HL-60 (cell line): ENCODE measurements around the gene RPL10A.

ENCODE experiments used
- DNase-seq, 2 experiments: peaks; one replicate each; pipeline ENCODE4 v3.0.0-alpha.2; 2010 to 2020; ENCODE audit warnings: low read depth in 1 of 2, low spot score in 1 of 2
- H3K27ac ChIP-seq: fragments of 250-450 bp; sonication (Bioruptor Pico); replicated peaks from 2 replicates; pipeline ENCODE4 v1.5.1; 2020; ENCODE audit warnings: mild to moderate bottlenecking, moderate library complexity
- H3K27me3 ChIP-seq: fragments of 250-450 bp; sonication (Bioruptor Pico); 2 replicates; pipeline ENCODE4 v1.5.1; 2021; ENCODE audit warnings: mild to moderate bottlenecking, moderate library complexity; ENCODE audit not compliant: insufficient read depth, poor library complexity, severe bottlenecking
- H3K4me3 ChIP-seq: replicated peaks from 2 replicates; pipeline ENCODE4 v1.5.1; 2011; ENCODE audit warnings: mild to moderate bottlenecking, control low read depth, low read length; ENCODE audit not compliant: insufficient read depth
- CTCF ChIP-seq: IDR thresholded peaks from one replicate; pipeline ENCODE4 v1.5.1; 2011; ENCODE audit warnings: low read length, control low read depth, inconsistent platforms; ENCODE audit not compliant: insufficient read depth
- GABPA ChIP-seq: IDR thresholded peaks from 2 replicates; pipeline ENCODE4 v1.6.1; 2012; ENCODE audit warnings: low read depth
- POLR2AphosphoS5 ChIP-seq: IDR thresholded peaks from 2 replicates; pipeline ENCODE4 v1.6.1; 2012; ENCODE audit warnings: low read depth
- SPI1 ChIP-seq: IDR thresholded peaks from 2 replicates; pipeline ENCODE4 v1.6.1; 2012; ENCODE audit warnings: low read depth, mild to moderate bottlenecking, borderline replicate concordance
- TF ChIP-seq, protein P1 (sequence below): IDR thresholded peaks from 2 replicates; pipeline ENCODE4 v1.6.1; 2012; ENCODE audit warnings: low read depth; ENCODE audit not compliant: insufficient replicate concordance

RPL10A gene

DNA sequence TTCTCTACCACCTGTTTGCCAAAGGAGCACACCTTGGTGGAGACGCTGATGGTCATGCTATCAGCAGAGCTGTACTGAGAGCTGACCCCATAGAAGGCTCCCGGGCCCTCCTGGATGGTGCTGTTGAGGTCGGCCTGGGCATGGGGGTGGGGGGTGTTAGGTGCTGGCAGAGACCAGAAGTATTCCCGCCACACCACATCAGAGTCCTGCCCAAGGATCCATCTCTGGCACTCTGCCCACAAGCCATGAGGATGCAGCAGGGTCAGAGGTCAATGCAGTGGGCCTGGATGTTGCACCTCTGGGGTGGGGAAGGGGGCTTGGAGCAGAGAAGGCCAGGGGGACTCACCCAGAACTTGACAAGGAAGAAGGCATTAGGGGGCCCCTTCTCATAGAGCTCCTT lies 7.4 kb downstream of the RPL10A start:
- no peak for DNase-seq
- TF ChIP-seq GABPA (no peak), POLR2AphosphoS5 (no peak), SPI1 (no peak), CTCF (no peak)
- TF ChIP-seq, protein P1, sequence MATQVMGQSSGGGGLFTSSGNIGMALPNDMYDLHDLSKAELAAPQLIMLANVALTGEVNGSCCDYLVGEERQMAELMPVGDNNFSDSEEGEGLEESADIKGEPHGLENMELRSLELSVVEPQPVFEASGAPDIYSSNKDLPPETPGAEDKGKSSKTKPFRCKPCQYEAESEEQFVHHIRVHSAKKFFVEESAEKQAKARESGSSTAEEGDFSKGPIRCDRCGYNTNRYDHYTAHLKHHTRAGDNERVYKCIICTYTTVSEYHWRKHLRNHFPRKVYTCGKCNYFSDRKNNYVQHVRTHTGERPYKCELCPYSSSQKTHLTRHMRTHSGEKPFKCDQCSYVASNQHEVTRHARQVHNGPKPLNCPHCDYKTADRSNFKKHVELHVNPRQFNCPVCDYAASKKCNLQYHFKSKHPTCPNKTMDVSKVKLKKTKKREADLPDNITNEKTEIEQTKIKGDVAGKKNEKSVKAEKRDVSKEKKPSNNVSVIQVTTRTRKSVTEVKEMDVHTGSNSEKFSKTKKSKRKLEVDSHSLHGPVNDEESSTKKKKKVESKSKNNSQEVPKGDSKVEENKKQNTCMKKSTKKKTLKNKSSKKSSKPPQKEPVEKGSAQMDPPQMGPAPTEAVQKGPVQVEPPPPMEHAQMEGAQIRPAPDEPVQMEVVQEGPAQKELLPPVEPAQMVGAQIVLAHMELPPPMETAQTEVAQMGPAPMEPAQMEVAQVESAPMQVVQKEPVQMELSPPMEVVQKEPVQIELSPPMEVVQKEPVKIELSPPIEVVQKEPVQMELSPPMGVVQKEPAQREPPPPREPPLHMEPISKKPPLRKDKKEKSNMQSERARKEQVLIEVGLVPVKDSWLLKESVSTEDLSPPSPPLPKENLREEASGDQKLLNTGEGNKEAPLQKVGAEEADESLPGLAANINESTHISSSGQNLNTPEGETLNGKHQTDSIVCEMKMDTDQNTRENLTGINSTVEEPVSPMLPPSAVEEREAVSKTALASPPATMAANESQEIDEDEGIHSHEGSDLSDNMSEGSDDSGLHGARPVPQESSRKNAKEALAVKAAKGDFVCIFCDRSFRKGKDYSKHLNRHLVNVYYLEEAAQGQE = no peak
- no peak overlapping the region for H3K4me3 ChIP-seq

DNA sequence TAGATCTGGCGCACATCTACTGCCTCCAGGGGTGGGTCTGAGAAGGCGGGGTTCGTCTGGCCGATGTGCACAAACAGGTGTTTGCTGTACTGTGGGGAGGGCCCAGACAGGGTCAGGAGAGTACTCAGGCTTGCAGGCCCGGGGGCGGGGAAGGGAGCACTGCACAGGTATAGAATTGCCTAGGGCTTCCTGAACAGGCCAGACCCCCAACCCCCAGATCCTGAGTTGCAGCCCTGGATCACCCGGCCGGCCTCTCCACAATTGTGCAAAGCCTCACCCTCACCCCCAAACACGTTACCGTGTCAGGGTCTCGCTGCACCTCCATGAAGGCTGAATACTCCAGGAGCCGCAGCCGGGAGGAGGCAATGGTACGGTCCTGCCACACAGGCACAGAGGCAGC lies 7.8 kb downstream of the RPL10A start:
- TF ChIP-seq POLR2AphosphoS5 (no peak), GABPA (no peak), CTCF (no peak), SPI1 (no peak)
- TF ChIP-seq, protein P1 = no peak
- Histone ChIP-seq H3K27ac (no peak overlapping the region), H3K4me3 (no peak overlapping the region), H3K27me3 (no peaks in the 10 kb centered on the region)
- DNase-seq = no peak

More for the DNA sequence above, 7.4 kb downstream of the RPL10A start:
- Histone ChIP-seq H3K27ac (no peak overlapping the region), H3K27me3 (no peaks in the 10 kb centered on the region)

DNA sequence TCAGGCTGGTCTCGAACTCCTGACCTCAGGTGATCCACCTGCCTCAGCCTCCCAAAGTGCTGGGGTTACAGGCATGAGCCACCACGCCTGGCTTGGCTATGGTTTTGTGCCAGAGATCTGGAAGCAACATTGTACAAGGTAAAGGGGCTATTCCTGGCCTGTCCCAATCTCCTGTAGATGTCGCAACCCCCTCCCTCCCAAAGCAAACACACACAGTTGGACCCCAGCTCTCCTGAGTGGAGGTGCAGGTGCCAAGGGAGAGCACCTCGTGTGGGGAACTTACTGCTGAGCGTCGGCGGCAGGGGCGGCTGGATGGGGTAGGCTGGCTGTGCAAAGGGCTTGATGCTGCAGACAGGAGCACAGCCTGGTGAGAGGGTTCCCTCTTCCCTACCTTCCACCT lies 8.8 kb downstream of the RPL10A start:
- no peak overlapping the region for H3K4me3 ChIP-seq
- no peak overlapping the region for H3K27ac ChIP-seq
- TF ChIP-seq CTCF = no peak
- TF ChIP-seq GABPA = no peak
- TF ChIP-seq, protein P1 = no peak
- no peak for TF ChIP-seq SPI1
- DNase-seq = no peak
- H3K27me3 ChIP-seq = no peaks in the 10 kb centered on the region
